HG03045 (cell line): Measurements from ENCODE around the gene KCNAB1.
"Not testable (repeated sequence)": the region's sequence is repeated elsewhere in the genome, so short reads cannot be mapped to it uniquely, and the experiment has no call there.

ENCODE experiments used
- ATAC-seq: cut with Tn5 transposase; IDR thresholded peaks from one replicate; pipeline ENCODE4 v1.9.1; 2021; ENCODE audit warnings: mild to moderate bottlenecking, moderate library complexity; ENCODE audit not compliant: unreplicated experiment

The KCNAB1 gene

GRCh38 chr3:156554842-156555687 lies 434.7 kb downstream of the KCNAB1 start, which contains the start of gene SSR3:
TSS of gene SSR3 (minus strand) at chr3:156555117. CDS start at chr3:156555089, 28 bp downstream.
- peak; percentile 99 for ATAC-seq

DNA sequence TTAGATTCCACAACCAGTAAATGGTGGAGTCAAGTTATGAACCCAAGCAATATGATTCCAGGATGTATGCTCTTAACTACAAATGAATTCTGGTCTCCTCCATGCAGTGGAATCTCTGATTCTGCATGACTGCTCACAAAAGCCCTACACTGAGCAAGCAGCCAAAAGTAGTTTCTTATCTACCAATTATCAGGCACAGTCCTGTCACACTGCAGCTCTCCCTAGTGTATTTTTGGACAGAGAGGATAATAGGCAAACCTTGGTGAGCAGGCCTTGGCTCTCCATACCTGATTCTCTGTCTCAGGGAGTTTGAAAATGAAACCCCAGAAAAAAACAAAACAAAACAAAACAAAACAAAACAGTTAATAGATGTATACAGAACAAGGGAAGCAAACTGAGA lies 438.0 kb downstream of the KCNAB1 start:
- ATAC-seq: no peak

DNA sequence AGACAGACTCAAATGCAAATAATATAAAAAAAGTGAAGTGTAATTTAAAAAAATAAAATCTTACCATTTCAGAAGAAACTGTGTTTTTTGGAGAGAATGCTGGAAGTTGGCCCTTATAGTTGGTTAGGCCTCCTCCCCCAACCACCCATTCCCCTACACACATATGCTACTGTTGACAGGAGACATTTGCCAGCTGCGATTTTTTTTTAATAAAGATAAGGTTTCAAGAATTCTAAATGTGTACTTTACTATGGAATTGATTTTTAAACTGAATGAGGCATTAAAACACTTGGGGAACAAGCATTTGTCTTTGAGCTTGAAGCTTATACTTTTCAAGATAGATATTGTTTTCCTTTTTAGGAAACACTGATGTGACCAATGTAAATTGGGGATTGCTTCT lies 438.9 kb downstream of the KCNAB1 start:
- ATAC-seq: no peak

- no peak for ATAC-seq
Measured at GRCh38 chr3:156561533-156561932, 441.2 kb downstream of the KCNAB1 start.

DNA sequence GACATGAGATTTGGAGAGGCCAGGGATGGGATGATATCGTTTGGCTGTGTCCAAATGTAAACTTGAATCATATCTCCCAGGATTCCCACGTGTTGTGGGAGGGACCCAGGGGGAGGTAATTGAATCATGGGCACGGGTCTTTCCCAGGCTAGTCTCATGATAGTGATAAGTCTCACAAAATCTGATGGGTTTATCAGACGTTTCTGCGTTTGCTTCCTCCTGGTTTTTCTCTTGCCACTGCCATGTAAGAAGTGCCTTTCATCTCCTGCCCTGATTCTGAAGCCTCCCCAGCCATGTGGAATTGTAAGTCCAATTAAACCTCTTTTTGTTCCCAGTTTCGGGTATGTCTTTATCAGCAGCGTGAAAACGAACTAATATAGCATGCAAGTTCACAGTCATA lies 442.1 kb downstream of the KCNAB1 start:
- not testable (repeated sequence) for ATAC-seq

GRCh38 chr3:156563900-156564682 lies 443.7 kb downstream of the KCNAB1 start:
- ATAC-seq: no peak

GRCh38 chr3:156569016-156569415 lies 448.6 kb downstream of the KCNAB1 start:
- ATAC-seq: not testable (repeated sequence)

DNA sequence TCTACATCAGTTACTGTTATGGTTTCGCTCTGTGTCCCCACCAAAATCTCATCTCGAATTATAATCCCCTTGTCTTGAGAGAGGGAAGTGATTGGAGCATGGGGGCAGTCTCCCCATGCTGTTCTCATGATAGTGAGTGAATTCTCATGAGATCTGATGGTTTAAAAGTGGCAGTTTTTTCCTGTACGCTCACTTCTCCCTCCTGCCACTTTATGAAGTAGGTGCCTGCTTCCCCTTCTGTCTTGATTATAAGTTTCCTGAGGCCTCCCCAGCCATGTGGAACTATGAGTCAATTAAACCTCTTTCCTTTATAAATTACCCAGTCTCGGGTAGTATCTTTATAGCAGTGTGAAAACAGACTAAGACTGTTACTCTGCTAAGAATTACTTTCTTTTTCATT lies 449.5 kb downstream of the KCNAB1 start:
- ATAC-seq: not testable (repeated sequence)

- ATAC-seq: no peak
Measured at GRCh38 chr3:156575641-156576040, 455.3 kb downstream of the KCNAB1 start.

- ATAC-seq: no peak
Measured at GRCh38 chr3:156576051-156576450, 455.7 kb downstream of the KCNAB1 start.

GRCh38 chr3:156576651-156577348 lies 456.4 kb downstream of the KCNAB1 start:
- ATAC-seq: no peak

DNA sequence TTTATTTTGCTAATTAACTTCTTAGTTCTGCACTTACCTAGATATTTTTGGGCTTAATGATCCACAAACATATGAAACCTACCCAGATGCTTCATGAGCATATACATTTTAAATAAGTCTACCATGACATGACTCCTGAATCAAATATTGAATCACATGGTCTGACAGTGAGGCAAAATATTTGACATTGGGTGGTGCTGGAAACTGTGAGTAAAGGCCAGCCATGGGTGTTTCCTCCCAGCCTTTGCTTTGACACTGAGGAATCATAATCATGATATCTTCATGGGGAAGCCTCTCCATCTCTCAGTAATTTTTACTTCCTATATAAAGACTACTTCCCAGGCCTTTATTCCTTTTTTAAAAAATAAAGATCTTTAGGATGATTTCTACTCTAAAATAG lies 457.4 kb downstream of the KCNAB1 start:
- ATAC-seq: no peak

GRCh38 chr3:156579427-156579851 lies 459.1 kb downstream of the KCNAB1 start:
- no peak for ATAC-seq

- ATAC-seq: no peak
Measured at GRCh38 chr3:156581033-156581432, 460.7 kb downstream of the KCNAB1 start.

DNA sequence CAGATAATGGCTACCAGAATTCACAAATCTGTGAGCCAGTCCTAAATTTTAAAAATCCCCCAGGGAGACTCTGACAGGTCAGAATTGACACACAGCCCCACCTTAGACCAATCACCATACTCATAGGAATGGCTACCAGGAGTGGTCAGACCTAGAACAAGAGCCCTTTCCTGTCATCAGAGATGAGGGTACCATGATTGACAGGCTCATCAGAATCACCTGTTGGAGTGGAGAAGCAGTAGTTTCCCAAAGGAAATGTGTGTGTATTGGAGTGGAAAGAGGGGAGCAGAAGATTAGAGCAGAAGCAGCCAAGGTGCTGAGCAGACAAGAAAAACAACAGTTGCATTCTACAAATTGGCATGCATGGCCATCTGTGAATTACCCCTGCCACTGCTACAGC lies 461.6 kb downstream of the KCNAB1 start:
- ATAC-seq: no peak

DNA sequence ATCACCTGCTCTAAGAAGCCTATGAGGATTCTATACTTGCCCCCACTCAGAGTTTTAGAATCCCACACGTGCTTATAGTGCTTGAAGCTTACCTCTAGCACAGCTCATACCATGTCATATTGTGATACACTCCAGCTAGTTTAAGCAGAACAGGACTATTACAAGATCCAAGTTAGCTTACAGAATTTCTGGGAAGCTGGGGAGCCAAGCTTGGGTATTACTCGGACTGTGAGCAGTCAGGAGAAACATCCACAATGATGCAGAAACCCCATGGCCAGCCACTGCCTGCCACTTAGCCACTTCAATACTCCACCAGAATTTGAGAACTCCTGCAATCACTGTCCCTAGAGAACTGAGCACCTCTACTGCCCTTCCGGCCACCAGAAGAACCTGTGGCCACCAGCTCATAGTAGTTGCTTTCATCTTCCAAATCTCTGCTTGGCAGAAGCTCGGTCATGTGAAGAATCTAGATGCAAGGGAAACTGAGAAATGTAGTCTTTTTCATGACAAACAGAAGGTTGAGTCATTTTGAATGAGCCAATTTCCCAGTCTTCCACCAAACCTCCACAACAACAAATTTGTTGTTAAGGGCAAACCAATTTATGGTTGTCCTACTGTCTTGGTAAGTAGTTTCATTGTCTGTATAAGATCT lies 462.3 kb downstream of the KCNAB1 start:
- peak; percentile 51 for ATAC-seq

DNA sequence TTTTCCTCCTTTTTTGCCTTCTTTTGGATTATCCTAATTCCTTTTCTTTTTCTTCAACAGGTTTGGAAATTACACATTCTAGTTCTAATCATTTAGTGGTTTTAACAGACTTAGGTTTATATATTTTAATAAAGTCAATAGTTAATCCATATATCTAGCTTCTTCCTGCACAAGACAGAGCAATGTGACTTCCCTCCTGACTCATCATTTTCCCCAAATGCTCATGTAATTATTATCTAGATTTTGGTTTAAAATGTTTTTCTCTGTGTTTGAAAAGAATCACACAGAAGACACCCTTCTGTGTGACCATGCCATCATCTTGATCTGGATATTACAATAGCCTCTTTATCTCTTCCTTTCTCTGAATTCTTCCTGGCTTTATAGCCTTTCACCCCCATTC lies 463.1 kb downstream of the KCNAB1 start:
- no peak for ATAC-seq

- ATAC-seq: no peak
Measured at GRCh38 chr3:156586905-156587759, 466.8 kb downstream of the KCNAB1 start.

DNA sequence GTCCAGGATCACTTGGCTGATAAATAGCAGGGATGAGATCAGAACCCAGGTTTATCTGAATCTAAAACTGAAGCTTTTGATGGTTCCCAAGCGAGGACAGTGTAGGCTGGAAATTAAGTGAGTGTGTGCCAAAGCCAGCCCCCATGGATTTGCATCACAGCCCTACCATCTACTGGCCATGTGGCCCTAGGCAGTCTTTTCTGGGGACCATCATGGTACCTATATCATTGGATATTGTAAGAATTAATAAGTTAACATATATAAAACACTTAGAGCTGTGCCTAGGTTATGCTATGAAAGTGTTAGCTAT lies 467.3 kb downstream of the KCNAB1 start:
- no peak for ATAC-seq
